Neural cell (in vitro differentiated cells): ENCODE results near the gene NLRP6.

Experiments
- EP300 ChIP-seq: fragments of 450-650 bp; conservative IDR thresholded peaks from 2 replicates; pipeline ENCODE4 v1.6.1; 2014; ENCODE audit warnings: antibody characterized with exemption, mild to moderate bottlenecking, moderate library complexity; ENCODE audit not compliant: poor library complexity, severe bottlenecking
- EZH2 ChIP-seq: fragments of 200-600, 300-800 bp; shearing (Covaris generic), sonication (generic); IDR thresholded peaks from 2 replicates; pipeline ENCODE4 v1.6.1; 2014; ENCODE audit warnings: antibody characterized with exemption, low read length, borderline replicate concordance, mild to moderate bottlenecking; ENCODE audit not compliant: insufficient read depth, poor library complexity, severe bottlenecking
- POLR2AphosphoS5 ChIP-seq: IDR thresholded peaks from 2 replicates; pipeline ENCODE4 v1.6.1; 2012
- RAD21 ChIP-seq: fragments of 450-650 bp; conservative IDR thresholded peaks from 2 replicates; pipeline ENCODE4 v1.6.1; 2014; ENCODE audit warnings: antibody characterized with exemption, mild to moderate bottlenecking, moderate library complexity
- REST ChIP-seq: IDR thresholded peaks from 2 replicates; pipeline ENCODE4 v1.6.1; 2012; ENCODE audit warnings: borderline replicate concordance
- SMC3 ChIP-seq: fragments of 450-650 bp; conservative IDR thresholded peaks from 2 replicates; pipeline ENCODE4 v1.6.1; 2014; ENCODE audit warnings: antibody characterized with exemption, mild to moderate bottlenecking, moderate library complexity; ENCODE audit not compliant: poor library complexity
- TAF1 ChIP-seq: IDR thresholded peaks from 2 replicates; pipeline ENCODE4 v1.6.1; 2012; ENCODE audit warnings: low read depth
- TF ChIP-seq, protein P1 (sequence below): fragments of 450-650 bp; IDR thresholded peaks from 2 replicates; pipeline ENCODE4 v1.5.1; 2014; ENCODE audit warnings: antibody characterized with exemption, mild to moderate bottlenecking, moderate library complexity; ENCODE audit not compliant: poor library complexity, severe bottlenecking

- TF ChIP-seq RAD21 (no peak), EZH2 (no peak), POLR2AphosphoS5 (no peak), SMC3 (no peak), REST (no peak), TAF1 (no peak), EP300 (no peak)
- TF ChIP-seq, protein P1, sequence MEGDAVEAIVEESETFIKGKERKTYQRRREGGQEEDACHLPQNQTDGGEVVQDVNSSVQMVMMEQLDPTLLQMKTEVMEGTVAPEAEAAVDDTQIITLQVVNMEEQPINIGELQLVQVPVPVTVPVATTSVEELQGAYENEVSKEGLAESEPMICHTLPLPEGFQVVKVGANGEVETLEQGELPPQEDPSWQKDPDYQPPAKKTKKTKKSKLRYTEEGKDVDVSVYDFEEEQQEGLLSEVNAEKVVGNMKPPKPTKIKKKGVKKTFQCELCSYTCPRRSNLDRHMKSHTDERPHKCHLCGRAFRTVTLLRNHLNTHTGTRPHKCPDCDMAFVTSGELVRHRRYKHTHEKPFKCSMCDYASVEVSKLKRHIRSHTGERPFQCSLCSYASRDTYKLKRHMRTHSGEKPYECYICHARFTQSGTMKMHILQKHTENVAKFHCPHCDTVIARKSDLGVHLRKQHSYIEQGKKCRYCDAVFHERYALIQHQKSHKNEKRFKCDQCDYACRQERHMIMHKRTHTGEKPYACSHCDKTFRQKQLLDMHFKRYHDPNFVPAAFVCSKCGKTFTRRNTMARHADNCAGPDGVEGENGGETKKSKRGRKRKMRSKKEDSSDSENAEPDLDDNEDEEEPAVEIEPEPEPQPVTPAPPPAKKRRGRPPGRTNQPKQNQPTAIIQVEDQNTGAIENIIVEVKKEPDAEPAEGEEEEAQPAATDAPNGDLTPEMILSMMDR, result no peak
Observed at GRCh38 chr11:290621-291231, 12.5 kb downstream of the NLRP6 start.
